Gastrocnemius medialis (tissue), 4 donors: ENCODE measurements around the gene GGT1.

Experiments
- CTCF ChIP-seq, 5 experiments: fragments of 450-650 bp in 3 of 5; fragments of 200-600 bp in 2 of 5; sonication (generic) in 2 of 5; IDR thresholded peaks in 4 of 5; conservative IDR thresholded peaks in 1 of 5; 1 replicate in 4 of 5; 2 replicates in 1 of 5; pipeline ENCODE4 v1.5.1; 2016 to 2019; ENCODE audit warnings: antibody characterized with exemption in 5 of 5, mild to moderate bottlenecking in 3 of 5, moderate library complexity in 3 of 5
- POLR2A ChIP-seq, 2 donors: fragments of 450-650 bp; IDR thresholded peaks; one replicate each; pipeline ENCODE4 v1.6.1; 2017; ENCODE audit warnings: antibody characterized with exemption in 2 of 2, mild to moderate bottlenecking in 2 of 2, moderate library complexity in 2 of 2

GRCh38 chr22:24578355-24579257 lies 24.4 kb upstream of the GGT1 start:
- TF ChIP-seq POLR2A (IDR thresholded peaks at IDR 0.05): no peak
- TF ChIP-seq CTCF (IDR thresholded peaks at IDR 0.05 in 4 of 5, conservative IDR thresholded peaks at IDR 0.05 in 1 of 5): no peak
